PC-9 (cell line): ENCODE measurements around the gene MOV10L1. TPM values are rescaled to one million over a fixed set of nuclear protein-coding genes. Genes with fewer than 3 reads are reported as not detected.

Source experiments
- BruUV-seq: library from RNA; stranded (reverse); fragments of 400-500 nt; replicated peaks from 2 replicates; lab custom pipeline; 2021; lab: Mats Ljungman, UMichigan
- CTCF ChIA-PET: fragments of 300-600 bp; sonication (Branson Sonifier 250); formaldehyde crosslinking; loops from one replicate; lab custom pipeline; 2022; ENCODE audit warnings: antibody characterized with exemption; lab: Charles Lee
- POLR2A ChIA-PET: fragments of 300-600 bp; sonication (Branson Sonifier 250); formaldehyde crosslinking; loops from one replicate; lab custom pipeline; 2022; ENCODE audit warnings: antibody characterized with exemption; ENCODE audit not compliant: unreplicated experiment; lab: Charles Lee
- DNase-seq, 2 experiments: peaks; one replicate each; pipeline versions ENCODE4 v3.0.0 to v3.0.0-alpha.2; 2015 to 2022; ENCODE audit warnings: mixed read lengths in 1 of 2
- H2AFZ ChIP-seq: fragments of 200-600 bp; sonication (generic); 2 replicates; pipeline ENCODE4 v1.8.1; 2017; ENCODE audit warnings: antibody characterized with exemption
- H3F3A ChIP-seq: fragments of 200-600 bp; sonication (generic); 2 replicates; pipeline ENCODE4 v1.8.1; 2017; ENCODE audit warnings: antibody characterized with exemption, mild to moderate bottlenecking, low read depth; ENCODE audit not compliant: insufficient read depth
- H3K27ac ChIP-seq: fragments of 200-600 bp; sonication (generic); 2 replicates; pipeline ENCODE4 v1.6.1; 2016; ENCODE audit warnings: mixed run types
- H3K27me3 ChIP-seq: fragments of 200-600 bp; sonication (generic); 2 replicates; pipeline ENCODE4 v1.6.1; 2016; ENCODE audit warnings: low read depth, mixed run types; ENCODE audit not compliant: insufficient read depth
- H3K36me3 ChIP-seq: fragments of 200-600 bp; sonication (generic); 2 replicates; pipeline ENCODE4 v1.6.1; 2016; ENCODE audit warnings: low read depth, mixed run types
- H3K4me1 ChIP-seq: fragments of 200-600 bp; sonication (generic); replicated peaks from 2 replicates; pipeline ENCODE4 v1.6.1; 2016; ENCODE audit warnings: mixed run types; ENCODE audit not compliant: insufficient read depth
- H3K4me2 ChIP-seq: fragments of 200-600 bp; sonication (generic); 2 replicates; pipeline ENCODE4 v1.6.1; 2017; ENCODE audit warnings: mixed run types
- H3K4me3 ChIP-seq: fragments of 200-600 bp; sonication (generic); 2 replicates; pipeline ENCODE4 v1.6.1; 2016; ENCODE audit warnings: mixed run types
- H3K79me2 ChIP-seq: fragments of 200-600 bp; sonication (generic); 2 replicates; pipeline ENCODE4 v1.6.1; 2017; ENCODE audit warnings: low read depth, mixed run types
- H3K9me2 ChIP-seq: fragments of 200-600 bp; sonication (generic); 2 replicates; pipeline ENCODE4 v1.8.1; 2017; ENCODE audit warnings: mild to moderate bottlenecking; ENCODE audit not compliant: insufficient read depth
- H3K9me3 ChIP-seq: fragments of 200-600 bp; sonication (generic); 2 replicates; pipeline ENCODE4 v1.8.1; 2016; ENCODE audit warnings: low read depth; ENCODE audit not compliant: insufficient read depth
- H4K20me1 ChIP-seq: fragments of 200-600 bp; sonication (generic); 2 replicates; pipeline ENCODE4 v1.8.1; 2017; ENCODE audit not compliant: insufficient read depth
- EZH2 ChIP-seq: fragments of 200-600 bp; sonication (generic); IDR thresholded peaks from 2 replicates; pipeline ENCODE4 v1.8.0; 2017; ENCODE audit warnings: antibody characterized with exemption, low read depth
- intact Hi-C: fragments of 100-400 bp; cut with micrococcal nuclease; formaldehyde crosslinking; loops from one replicate; pipeline ENCODE4 v1.10.0; 2022; ENCODE audit not compliant: unreplicated experiment
- total RNA-seq: library from RNA; stranded (reverse); gene quantifications from 2 replicates; pipeline ENCODE4 v1.2.3, GENCODE V29; 2021
- TF ChIP-seq, protein P1 (sequence below): fragments of 200-600 bp; sonication (generic); conservative IDR thresholded peaks from 2 replicates; pipeline ENCODE4 v1.6.1; 2017; ENCODE audit warnings: mixed run types, antibody characterized with exemption, mild to moderate bottlenecking, moderate library complexity

The MOV10L1 gene
- total RNA-seq, 1 experiment from 2014 or later = not detected

DNA sequence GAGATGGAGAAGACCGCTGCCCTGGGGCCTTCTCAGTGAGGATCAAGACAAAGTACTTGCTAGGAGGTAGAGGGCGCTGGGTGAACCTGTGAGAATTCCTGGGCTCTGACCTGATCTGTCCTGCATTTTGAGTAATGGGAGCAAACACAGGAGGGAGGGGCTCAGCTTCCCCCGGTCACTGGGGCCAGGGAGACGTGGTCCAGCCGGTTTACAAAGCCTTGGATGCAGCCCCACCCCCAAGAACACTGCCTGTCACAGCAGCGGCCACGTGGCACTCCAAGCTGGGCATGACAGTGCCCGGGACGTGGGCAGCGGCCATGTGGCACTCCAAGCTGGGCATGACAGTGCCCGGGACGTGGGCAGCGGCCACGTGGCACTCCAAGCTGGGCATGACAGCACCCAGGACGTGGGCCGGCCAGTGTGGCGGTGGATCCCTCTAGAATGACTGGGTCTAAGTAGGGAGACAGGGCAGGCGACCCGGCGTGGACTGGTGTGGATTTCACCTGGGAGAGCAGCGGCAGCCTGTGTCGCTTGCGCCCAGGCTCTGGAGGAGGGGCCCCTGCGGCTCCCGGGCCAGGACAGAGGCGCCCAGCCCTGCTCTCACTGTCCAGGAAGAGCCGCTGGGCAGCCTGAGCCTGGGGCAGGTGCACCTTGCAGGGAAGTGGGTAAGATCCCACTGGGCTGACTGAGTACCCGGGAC lies 29.2 kb upstream of the MOV10L1 start:
- Histone ChIP-seq H3K9me2 (no peaks in the 10 kb centered on the region), H2AFZ (no peak overlapping the region), H3K27ac (no peak overlapping the region), H3K4me3 (no peak overlapping the region), H4K20me1 (no peaks in the 10 kb centered on the region), H3K9me3 (no peaks in the 10 kb centered on the region), H3K4me1 (no peaks in the 10 kb centered on the region), H3K4me2 (no peak overlapping the region), H3F3A (no peaks in the 10 kb centered on the region), H3K27me3 (peaks cover 70% of the 10 kb centered on the region), H3K36me3 (no peaks in the 10 kb centered on the region), H3K79me2 (no peaks in the 10 kb centered on the region)
- POLR2A ChIA-PET = no interaction called here
- intact Hi-C loops = no loop called here
- BruUV-seq = no TSS peak
- no peak for TF ChIP-seq EZH2
- TF ChIP-seq, protein P1, sequence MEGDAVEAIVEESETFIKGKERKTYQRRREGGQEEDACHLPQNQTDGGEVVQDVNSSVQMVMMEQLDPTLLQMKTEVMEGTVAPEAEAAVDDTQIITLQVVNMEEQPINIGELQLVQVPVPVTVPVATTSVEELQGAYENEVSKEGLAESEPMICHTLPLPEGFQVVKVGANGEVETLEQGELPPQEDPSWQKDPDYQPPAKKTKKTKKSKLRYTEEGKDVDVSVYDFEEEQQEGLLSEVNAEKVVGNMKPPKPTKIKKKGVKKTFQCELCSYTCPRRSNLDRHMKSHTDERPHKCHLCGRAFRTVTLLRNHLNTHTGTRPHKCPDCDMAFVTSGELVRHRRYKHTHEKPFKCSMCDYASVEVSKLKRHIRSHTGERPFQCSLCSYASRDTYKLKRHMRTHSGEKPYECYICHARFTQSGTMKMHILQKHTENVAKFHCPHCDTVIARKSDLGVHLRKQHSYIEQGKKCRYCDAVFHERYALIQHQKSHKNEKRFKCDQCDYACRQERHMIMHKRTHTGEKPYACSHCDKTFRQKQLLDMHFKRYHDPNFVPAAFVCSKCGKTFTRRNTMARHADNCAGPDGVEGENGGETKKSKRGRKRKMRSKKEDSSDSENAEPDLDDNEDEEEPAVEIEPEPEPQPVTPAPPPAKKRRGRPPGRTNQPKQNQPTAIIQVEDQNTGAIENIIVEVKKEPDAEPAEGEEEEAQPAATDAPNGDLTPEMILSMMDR = no peak
- CTCF ChIA-PET = no interaction called here
- DNase-seq = peak in 1 of 2 experiments; percentile 16

DNA sequence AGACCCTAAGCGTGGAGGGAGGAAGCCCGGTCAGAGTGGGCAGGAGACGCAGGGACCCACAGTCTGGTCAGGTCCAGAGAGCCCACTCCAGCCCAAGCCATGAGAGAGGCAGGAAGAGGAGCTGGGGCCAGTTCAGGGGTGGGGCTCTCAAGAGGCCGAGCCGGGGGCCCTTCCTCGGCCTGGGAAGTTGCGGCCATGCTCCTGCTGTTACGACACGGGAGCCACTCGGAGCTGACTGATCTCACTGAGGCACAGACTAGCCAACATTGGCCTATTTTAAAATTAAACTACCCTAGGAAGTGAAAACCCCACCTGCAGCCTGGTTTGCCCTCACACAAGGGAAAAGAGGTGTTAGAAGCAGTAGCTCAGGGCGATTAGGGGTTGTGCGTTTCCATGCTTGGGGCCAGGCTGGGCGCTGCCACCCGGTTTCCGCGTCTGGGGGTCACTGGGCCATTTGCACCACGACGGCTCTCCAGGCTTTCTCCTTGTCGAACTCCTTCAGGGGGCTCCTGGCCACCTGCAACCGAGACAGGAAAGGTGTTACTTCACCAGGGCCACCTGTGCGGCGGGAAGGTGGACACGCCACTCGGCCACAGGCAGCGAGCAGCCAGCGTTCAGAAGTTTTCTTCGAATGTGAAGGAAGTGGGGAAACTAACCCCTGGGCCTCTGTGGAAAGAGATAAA lies 28.5 kb upstream of the MOV10L1 start:
- Histone ChIP-seq H2AFZ (no peak overlapping the region), H3K79me2 (no peaks in the 10 kb centered on the region), H3K9me3 (no peaks in the 10 kb centered on the region), H3K36me3 (no peaks in the 10 kb centered on the region), H3K27me3 (peaks cover 67% of the 10 kb centered on the region), H3K4me3 (no peak overlapping the region), H3K4me1 (no peaks in the 10 kb centered on the region), H3K27ac (no peak overlapping the region), H3K9me2 (no peaks in the 10 kb centered on the region), H3F3A (no peaks in the 10 kb centered on the region), H4K20me1 (no peaks in the 10 kb centered on the region), H3K4me2 (no peak overlapping the region)
- TF ChIP-seq, protein P1 = no peak
- no peak for TF ChIP-seq EZH2
- CTCF ChIA-PET = no interaction called here
- POLR2A ChIA-PET = no interaction called here
- BruUV-seq = no TSS peak
- intact Hi-C loops = no loop called here
- DNase-seq = no peak

DNA sequence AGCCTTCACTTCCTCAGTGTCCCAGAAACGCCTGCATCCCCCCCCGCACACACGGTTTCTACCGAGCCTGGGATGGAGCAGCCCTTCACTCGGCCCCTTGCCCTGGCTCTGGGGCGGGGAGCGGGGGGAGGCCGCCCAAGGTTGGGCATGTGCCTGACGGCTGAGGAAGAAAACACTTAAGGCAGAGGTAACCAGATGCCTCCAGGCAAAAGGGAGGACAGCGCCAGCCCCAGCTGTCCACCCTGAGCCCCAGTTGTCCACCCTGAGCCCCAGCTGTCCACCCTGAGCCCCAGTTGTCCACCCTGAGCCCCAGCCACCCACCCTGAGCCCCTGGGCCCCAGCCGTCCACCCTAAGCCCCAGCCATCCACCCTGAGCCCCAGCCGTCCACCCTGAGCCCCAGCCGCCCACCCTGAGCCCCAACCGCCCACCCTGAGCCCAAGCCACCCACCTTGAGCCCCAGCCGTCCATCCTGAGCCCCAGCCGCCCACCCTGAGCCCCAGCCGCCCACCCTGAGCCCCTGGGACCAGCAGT lies 27.9 kb upstream of the MOV10L1 start:
- intact Hi-C loops = no loop called here
- H3K9me3 ChIP-seq = no peaks in the 10 kb centered on the region
- no TSS peak for BruUV-seq
- TF ChIP-seq EZH2 = no peak
- TF ChIP-seq, protein P1 = no peak
- no peak overlapping the region for H3K4me3 ChIP-seq
- no peak for DNase-seq
- no peaks in the 10 kb centered on the region for H3K36me3 ChIP-seq
- H3K79me2 ChIP-seq = no peaks in the 10 kb centered on the region
- H3K9me2 ChIP-seq = no peaks in the 10 kb centered on the region
- H3F3A ChIP-seq = no peaks in the 10 kb centered on the region
- no peaks in the 10 kb centered on the region for H3K4me1 ChIP-seq
- CTCF ChIA-PET = no interaction called here
- peaks cover 65% of the 10 kb centered on the region for H3K27me3 ChIP-seq
- H3K27ac ChIP-seq = no peak overlapping the region
- H4K20me1 ChIP-seq = no peaks in the 10 kb centered on the region
- H3K4me2 ChIP-seq = no peak overlapping the region
- H2AFZ ChIP-seq = no peak overlapping the region
- POLR2A ChIA-PET = no interaction called here
